HG03097 (cell line): Measurements from ENCODE around the gene SAMD8.

Experiments
- ATAC-seq: cut with Tn5 transposase; IDR thresholded peaks from one replicate; pipeline ENCODE4 v1.9.1; 2021; ENCODE audit not compliant: unreplicated experiment, low FRiP score

SAMD8 gene

GRCh38 chr10:75084834-75085384 lies 26.5 kb upstream of the SAMD8 start:
- ATAC-seq = no peak

DNA sequence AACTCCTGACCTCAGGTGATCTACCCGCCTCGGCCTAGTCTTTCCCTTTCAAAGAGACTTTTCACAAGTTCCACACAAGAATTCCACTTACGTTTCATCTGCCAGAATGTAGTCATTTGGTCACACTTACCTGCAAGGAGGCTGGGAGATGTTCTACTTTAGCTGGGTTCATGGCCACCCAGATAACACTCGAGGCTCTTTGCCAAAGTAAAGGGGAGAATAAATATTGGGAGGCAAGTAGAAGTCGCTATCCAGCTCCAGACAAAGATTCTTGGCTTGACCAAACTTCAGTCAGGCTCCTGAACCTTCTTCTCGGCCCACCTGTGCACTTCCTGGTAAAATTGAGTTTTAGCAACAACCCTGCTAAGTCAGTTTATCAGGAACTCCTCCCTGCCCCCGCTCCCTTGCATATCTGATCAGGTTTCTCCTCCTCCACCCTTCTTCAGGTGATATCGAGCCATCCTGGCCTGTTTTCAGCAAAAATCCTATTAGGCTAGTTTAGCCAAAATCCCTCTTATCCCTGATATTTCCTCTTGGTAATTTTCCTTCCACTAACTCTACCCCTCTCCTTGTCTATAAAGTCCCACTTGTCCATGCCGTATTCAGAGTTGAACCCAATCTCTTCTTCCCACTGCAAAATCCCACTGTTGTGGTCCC lies 25.1 kb upstream of the SAMD8 start:
- no peak for ATAC-seq

- no peak for ATAC-seq
Observed at GRCh38 chr10:75088640-75089039, 22.8 kb upstream of the SAMD8 start.

DNA sequence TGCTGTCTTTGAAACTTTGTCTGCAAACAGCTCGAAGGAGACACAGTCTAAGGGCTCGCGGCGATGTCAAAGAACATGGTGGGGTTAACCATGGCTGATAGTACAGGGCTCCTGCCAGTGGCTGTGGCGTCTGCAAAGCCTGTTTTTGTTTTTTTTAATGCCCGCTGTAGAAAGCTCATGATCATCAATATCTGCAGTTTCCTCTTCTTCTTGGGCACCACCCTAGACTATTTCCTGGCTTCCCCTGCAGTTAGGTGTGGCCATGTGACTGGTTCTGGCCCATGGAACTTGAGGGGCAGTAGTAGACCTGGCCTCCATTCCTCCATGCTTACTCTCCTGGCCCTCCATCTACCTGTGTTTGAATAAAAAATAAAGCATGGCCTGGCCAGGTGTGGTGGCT lies 21.8 kb upstream of the SAMD8 start:
- ATAC-seq = no peak

- ATAC-seq = no peak
Observed at GRCh38 chr10:75091146-75091545, 20.3 kb upstream of the SAMD8 start.

DNA sequence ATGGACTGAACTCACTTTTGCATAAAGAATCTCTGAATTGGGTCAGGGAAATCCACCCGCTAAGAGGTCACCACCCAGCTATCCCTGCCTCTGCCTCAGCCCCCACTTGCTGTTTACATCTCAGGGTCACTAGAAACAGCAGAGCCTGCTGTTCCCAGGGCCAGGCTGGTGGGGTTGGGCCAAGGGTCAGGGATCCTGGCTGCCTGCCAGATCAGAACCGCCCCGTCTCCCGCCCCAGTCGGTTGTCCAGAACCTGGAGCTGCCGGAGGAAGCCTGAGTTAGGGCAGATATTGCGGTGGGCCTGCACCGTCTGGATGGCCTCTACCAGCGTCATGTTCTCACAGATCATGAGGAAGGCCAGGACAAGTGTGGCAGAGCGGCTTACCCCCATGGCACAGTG lies 17.0 kb upstream of the SAMD8 start:
- ATAC-seq = no peak

- no peak for ATAC-seq
Observed at GRCh38 chr10:75095631-75096030, 15.8 kb upstream of the SAMD8 start.

DNA sequence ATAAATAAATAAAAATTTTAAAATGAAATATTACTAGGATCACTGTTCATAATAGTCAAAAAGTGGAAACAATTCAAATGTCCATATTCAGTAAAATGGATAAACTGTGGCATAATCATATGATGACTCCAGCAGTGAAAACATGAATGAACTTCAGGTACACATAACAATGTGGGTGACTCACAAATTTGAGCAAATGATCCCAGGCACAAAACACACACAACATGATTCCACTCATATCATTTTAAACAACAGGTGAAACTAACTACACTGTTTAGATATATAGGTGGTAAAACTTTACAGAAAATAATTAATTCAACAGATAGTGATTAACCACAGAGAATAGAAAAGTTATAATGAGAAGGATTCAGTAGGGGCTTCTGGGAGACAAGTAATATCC lies 14.7 kb upstream of the SAMD8 start:
- ATAC-seq = no peak

DNA sequence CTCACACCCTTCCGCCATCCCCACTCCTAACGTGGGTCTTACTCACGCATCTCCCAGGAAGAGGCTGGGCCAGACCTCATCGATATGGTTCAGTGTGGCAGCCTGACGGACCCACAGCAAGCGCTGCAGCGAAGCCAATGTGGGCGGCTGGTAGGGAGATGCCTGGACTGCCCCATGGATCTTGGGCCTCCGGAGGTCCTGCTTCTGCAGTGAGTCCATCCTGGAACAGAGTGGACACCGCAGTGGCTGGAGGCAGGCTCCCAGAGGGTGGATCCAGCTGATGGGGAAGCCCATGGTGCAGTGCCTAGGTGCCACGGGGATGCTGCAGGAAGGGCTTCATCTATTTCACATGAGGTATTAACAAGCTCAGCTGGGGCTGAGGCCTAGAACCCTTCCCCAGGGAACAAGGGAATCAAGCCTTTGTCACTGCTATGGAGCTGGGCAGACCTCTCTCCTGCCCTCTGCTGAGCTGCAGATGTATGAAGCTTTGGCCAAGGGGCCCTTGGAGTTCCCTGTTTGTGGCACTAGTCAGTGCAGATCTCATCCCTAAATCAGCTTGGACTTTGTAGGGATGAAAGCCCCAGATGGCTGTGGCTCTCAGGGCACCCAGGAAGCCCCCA lies 13.7 kb upstream of the SAMD8 start:
- ATAC-seq = no peak

DNA sequence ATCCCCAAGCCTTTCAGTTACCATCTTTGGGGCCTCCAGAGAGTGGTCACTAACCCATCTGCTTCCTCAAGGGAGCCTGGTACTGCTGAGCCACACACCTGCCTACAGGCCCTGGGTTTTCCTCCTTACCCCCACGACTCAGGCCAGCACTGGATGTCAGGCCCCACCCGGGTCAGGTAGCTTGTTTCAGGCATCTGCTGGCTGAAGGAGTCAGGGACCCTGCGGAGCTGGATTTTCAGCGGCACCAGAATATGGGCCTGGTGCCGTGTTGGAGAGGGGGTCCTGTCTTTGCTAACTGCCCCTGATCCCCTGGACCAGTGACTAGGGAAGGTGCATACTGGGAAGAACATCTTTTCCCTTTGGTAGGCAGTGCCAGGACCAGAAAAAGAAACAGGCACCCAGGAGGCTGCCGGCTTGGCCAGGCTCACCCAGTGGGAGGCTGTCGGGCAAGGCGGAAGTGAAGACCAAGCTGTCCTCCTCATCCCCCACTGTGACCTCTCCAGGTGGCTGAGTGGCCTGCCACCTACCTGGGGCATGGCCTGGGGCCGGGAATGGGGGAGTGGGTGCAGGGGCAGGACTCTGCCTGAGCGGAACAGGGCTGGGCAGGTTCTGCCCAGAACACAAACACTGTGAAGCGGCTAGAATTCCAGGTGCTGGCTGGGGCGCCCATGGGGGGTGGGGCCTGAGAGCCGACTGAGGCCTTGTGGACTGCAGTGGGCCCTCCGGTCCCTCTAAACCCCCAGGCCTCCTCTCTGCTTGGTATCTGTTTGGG lies 12.4 kb upstream of the SAMD8 start:
- no peak for ATAC-seq

- peak; percentile 76 for ATAC-seq
Observed at GRCh38 chr10:75099952-75100763, 11.3 kb upstream of the SAMD8 start.

DNA sequence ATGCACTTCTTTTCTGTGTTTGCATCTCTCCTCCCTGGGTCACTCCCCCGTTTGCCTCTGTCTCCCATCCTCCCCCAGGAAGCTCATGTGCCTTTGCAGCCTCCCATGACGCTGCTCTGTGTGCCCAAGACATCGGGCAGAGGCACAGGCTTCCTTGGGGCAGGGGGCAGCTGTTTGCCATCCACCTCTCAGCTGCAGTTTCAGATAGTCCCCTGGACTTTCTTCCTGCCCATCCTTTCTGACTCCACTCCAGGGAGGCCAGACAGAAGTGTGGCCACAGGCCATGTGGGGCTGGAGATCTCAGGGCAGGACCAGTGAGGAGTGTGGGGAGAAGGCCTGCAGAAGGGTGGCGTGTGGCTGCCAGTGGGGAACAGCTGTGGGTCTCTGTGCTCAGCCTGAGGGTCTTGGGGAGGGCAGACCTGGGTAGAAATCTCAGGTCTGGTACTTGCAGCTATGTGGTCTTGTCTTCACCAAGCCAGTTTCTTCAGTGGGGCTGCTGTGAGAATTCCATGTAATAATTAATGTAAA lies 10.6 kb upstream of the SAMD8 start:
- ATAC-seq = no peak

GRCh38 chr10:75101416-75102251 lies 9.8 kb upstream of the SAMD8 start:
- ATAC-seq = no peak

- ATAC-seq = no peak
Observed at GRCh38 chr10:75102830-75103673, 8.4 kb upstream of the SAMD8 start.

DNA sequence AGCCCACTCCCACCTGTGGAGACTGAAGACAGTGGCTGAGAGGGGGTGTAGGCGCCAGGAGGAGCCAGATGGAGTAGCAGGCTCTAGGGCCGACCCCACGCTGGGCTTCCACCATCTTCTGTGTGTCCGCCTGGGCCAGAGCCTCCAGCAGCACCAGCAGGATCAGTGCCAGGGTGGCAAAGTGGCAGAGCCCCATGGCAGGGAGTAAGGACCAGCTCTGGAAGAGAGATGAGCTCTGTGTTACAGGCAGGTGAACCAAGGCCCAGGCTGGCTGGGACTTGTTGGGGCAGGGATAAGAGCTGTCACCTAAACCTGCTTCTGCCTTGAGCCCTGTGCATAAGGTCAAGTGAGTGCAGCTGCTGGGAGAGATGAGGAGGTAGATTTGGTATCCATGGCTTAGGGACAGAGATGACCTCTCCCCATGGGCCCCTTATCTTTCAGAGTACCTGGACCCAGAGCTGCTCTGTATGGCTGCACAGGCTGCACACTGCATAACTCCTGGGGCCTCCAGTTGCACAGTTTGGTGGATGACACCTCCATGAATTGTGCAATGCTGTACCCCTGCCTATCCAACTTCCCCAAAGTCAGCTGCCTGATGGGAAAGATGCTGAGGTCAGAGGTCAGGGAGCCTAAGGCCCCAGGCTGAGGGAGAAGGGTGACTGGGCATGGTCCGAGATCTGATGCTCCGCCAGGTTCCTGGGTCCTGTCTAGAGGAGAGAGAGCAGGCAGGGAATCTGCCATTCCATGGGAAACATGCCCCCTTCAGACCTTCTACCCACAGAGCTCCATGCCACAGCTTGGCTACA lies 7.4 kb upstream of the SAMD8 start:
- ATAC-seq = no peak

DNA sequence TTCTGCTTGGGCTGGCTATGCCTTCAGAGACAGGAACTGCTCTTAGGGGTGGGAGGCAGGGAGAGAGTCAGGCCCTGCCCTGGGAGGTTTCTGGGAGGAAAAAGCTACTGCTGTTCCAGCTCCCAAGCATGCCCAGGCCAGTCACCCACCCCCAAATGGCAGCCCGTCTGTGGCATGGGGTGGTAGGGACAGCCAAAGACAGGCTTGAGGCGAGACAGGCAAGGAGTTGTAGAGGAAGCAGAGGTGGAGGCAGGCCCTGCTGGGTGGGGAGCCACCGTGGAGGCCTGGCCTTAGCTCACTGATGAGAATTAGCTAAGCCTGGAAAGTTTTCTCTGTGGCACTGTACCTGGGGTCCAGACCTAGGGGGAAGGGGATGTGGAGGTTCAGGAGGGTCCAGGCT lies 6.6 kb upstream of the SAMD8 start:
- ATAC-seq = no peak

GRCh38 chr10:75105576-75106197 lies 5.8 kb upstream of the SAMD8 start:
- ATAC-seq = no peak

DNA sequence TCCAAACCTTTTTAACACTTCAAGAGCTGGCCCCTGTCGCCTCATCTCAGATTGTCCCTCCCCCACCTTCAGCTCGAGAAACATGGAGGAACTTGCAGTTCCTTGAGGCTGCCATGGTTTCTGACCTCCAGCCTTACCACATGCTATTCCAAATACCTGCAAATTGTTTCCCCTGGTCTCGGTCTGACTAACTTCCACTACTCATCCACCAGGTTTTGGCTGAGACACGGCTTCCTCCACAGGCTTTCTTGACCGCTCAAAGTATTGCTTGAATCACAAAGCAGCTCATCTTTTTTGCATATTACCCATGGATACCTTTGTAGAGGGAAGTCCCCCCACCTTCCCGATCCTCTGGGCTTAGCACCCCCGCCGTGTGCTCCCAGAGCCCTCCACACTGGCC lies 5.2 kb upstream of the SAMD8 start:
- ATAC-seq = no peak
